Upper lobe of right lung (tissue), 1 donor: ENCODE data around the gene SURF6. TPM values are rescaled to one million over a fixed set of nuclear protein-coding genes. Genes with fewer than 3 reads are reported as not detected.
"Not testable (repeated sequence)": the region's sequence is repeated elsewhere in the genome, so short reads cannot be mapped to it uniquely, and the experiment has no call there.

Experiments used
- ATAC-seq: fragments of 200-7000 bp; cut with Tn5 transposase; one replicate; pipeline ENCODE4 v1.9.1; 2020; ENCODE audit warnings: mild to moderate bottlenecking, moderate library complexity
- DNase-seq: peaks from one replicate; pipeline ENCODE4 v3.0.0-alpha.2; 2020
- H3K27ac ChIP-seq: fragments of 200-600 bp; one replicate; pipeline ENCODE4 v1.8.0; 2022
- H3K27me3 ChIP-seq: fragments of 200-600 bp; one replicate; pipeline ENCODE4 v1.8.0; 2022; ENCODE audit warnings: mild to moderate bottlenecking
- H3K36me3 ChIP-seq: fragments of 200-600 bp; one replicate; pipeline ENCODE4 v1.8.0; 2022
- H3K4me1 ChIP-seq: fragments of 200-600 bp; one replicate; pipeline ENCODE4 v1.8.0; 2022
- H3K4me3 ChIP-seq: fragments of 200-600 bp; one replicate; pipeline ENCODE4 v1.8.0; 2022; ENCODE audit warnings: mild to moderate bottlenecking
- H3K9me3 ChIP-seq: fragments of 200-600 bp; one replicate; pipeline ENCODE4 v1.8.0; 2022
- intact Hi-C: fragments of 100-400 bp; cut with DNase I; formaldehyde crosslinking; loops from one replicate; pipeline ENCODE4 v1.11.0; 2022
- total RNA-seq: library from RNA; stranded (reverse); fragmentation: NEBNext Ultra II Directional; extraction: Animal tissue kit (Norgen Biotek cat#: 25700); gene quantifications from one replicate; pipeline ENCODE4 v1.2.1, GENCODE V29; 2021
- TF ChIP-seq, protein P1 (sequence below): fragments of 200-600 bp; IDR thresholded peaks from one replicate; pipeline ENCODE4 v1.8.0; 2022; ENCODE audit warnings: antibody characterized with exemption
- donor health status: DM: no; HTN: yes; CAD: no; lungs with severe emphysema.

SURF6 gene
- total RNA-seq, 1 donor from 2014 or later = 15.9 TPM

DNA sequence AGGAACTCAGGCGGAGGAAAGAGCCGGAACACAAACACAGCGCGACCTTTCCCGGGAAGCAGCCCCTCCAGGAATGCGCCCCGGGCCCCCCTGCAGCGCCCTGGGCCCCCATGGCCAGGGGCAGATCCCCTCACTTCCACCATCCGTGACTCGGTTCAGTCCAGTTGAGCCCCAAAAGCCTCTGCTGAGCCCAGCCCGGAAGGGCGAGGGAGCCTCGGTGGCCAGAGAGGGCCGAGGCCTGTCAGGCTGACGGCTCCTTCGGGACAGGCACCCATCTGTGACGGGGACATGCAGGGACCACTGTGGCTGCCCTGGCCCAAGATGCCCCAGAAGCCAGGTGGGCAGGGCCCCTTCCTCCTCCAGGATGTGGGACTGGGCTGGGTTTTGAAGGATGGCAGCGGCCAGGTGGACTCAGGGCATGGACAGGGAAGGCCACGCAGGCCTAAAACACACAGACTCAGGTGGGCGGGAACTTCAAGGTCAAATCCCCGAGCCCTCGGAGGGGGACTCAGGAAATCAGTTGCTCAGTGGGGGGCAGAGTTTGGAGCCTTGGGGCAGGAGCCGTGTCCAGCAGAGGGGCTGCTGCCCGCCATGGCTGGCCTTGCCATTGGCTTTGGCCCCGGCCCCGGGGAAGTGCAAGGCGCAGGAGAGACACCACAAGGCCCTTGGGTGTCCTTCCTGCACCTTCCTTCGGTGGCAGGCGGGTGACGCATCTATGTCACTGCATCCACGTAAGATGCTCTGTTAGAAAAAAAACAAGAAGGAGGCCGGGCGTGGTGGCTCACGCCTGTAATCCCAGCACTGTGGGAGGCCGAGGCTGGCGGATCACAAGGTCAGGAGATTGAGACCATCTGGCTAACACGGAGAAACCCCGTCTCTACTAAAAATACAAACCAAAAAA, 31.3 kb downstream of the SURF6 start:
- no peak for DNase-seq
- Histone ChIP-seq H3K4me1 (no peaks in the 10 kb centered on the region), H3K4me3 (no peak overlapping the region), H3K27ac (no peak overlapping the region), H3K27me3 (no peaks in the 10 kb centered on the region), H3K36me3 (no peaks in the 10 kb centered on the region), H3K9me3 (no peaks in the 10 kb centered on the region)
- no peak for ATAC-seq
- TF ChIP-seq, protein P1, sequence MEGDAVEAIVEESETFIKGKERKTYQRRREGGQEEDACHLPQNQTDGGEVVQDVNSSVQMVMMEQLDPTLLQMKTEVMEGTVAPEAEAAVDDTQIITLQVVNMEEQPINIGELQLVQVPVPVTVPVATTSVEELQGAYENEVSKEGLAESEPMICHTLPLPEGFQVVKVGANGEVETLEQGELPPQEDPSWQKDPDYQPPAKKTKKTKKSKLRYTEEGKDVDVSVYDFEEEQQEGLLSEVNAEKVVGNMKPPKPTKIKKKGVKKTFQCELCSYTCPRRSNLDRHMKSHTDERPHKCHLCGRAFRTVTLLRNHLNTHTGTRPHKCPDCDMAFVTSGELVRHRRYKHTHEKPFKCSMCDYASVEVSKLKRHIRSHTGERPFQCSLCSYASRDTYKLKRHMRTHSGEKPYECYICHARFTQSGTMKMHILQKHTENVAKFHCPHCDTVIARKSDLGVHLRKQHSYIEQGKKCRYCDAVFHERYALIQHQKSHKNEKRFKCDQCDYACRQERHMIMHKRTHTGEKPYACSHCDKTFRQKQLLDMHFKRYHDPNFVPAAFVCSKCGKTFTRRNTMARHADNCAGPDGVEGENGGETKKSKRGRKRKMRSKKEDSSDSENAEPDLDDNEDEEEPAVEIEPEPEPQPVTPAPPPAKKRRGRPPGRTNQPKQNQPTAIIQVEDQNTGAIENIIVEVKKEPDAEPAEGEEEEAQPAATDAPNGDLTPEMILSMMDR = no peak
- intact Hi-C loops = no loop called here

DNA sequence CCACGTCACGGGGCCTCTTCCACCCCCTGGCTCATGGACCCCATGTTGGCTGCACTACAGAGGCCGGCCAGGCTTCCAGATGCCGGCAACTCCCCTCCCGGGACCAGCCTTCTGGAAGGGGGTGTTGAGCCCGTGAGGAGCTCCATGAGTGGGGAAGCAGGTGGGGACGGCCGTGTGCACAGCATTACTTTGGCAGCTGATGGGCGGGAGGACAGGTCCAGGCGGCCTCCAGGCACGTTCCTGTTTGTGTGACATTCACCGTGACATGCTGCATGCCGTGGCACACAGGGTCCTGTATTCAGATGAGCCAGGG, 31.9 kb downstream of the SURF6 start:
- intact Hi-C loops = no loop called here
- ATAC-seq (no peak), DNase-seq (no peak)

DNA sequence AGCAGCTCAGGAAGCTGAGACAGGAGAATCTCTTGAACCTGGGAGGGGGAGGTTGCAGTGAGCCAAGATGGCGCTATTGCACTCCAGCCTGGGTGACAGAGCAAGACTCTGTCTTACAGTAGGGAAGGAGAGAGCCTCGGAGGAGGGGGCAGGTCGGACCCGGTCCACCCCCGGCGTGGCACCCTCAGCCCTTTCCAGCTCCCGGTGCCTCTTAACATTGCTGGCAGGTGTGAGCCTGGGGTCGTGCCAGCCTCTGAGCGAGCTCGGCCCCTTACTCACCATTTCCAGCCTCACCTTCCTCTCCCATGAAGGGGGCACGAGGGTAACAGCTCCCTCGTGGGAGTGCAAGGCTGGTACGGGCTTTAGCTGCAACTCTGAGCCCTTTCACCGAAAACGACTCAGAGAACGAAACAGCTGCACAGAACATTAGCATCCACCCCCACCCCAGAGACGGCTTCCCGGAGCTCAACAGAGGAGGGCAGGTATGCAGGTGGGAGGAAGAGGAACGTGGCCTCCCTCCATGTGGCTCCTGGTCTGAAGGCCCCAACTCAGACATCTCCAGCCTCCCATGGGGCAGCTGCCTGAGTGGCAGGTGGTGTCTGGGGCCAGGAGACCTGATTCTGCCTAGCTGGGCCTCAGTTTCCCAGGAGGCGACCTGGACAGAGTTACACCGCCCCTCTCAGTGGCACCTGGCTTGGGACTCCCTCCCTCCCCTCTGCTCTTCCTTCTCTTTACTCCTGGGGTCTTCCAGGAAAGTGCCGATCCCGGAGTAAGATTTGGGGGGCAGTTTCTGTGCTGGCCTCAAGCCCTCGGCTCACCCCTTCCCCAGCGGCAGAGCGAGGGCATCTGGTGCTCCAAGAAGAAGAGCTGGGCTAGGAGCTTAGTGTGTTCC, 32.5 kb downstream of the SURF6 start:
- ATAC-seq (no peak), DNase-seq (no peak)
- no peaks in the 10 kb centered on the region for H3K27me3 ChIP-seq
- no peak overlapping the region for H3K27ac ChIP-seq
- no peak overlapping the region for H3K4me3 ChIP-seq
- intact Hi-C loops = no loop called here
- no peaks in the 10 kb centered on the region for H3K36me3 ChIP-seq
- H3K4me1 ChIP-seq = no peaks in the 10 kb centered on the region
- H3K9me3 ChIP-seq = no peaks in the 10 kb centered on the region
- TF ChIP-seq, protein P1 = no peak

More for the DNA sequence above, 31.9 kb downstream of the SURF6 start:
- Histone ChIP-seq H3K27ac (no peak overlapping the region), H3K27me3 (no peaks in the 10 kb centered on the region), H3K36me3 (no peaks in the 10 kb centered on the region), H3K9me3 (no peaks in the 10 kb centered on the region), H3K4me1 (no peaks in the 10 kb centered on the region), H3K4me3 (no peak overlapping the region)
- TF ChIP-seq, protein P1 = no peak

DNA sequence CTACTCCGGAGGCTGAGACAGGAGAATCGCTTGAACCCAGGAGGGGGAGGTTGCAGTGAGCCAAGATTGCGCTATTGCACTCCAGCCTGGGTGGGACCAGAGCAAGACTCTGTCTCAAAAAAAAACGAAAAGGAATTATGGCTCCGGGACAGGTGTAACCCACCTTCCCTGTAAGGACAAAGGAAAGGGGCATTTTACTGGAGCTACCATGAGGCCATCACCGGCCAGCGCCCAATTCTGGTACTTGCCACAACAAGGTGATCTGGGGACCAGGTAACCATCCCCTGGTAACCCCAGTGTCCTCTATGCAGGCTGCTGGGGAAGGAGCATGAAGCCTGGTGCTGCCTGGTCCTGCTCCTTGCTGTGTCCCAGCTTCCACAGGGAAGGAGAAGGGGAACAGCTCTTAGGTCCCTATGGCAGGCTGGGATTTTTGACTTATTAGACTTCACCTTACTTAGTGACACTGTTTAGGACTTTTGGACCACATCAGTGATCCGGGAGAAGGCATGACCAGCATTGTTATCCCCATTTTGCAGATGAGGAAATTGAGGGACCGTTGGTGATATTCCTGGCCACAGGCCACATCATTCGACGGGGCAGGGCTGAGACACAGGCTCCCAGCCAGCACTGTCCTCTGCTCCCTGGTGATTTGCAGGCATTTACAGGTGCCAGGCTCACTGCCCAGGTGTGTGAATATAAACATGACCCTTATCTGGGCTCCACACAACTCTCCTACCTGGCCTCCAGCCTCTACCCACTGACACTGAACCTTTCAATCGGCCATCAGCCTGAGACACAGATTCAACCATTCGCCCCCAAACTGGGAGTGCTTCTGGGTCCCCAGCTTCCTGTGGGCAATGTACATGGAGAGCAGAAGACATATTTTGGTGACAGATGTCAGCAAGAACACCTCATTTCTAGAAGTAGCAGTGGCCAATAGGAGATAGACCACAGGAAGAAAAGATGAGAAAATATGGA, 34.4 kb downstream of the SURF6 start:
- Histone ChIP-seq H3K27ac (no peak overlapping the region), H3K27me3 (no peaks in the 10 kb centered on the region), H3K4me1 (no peaks in the 10 kb centered on the region), H3K36me3 (no peaks in the 10 kb centered on the region), H3K4me3 (no peak overlapping the region), H3K9me3 (no peaks in the 10 kb centered on the region)
- TF ChIP-seq, protein P1 = no peak
- intact Hi-C loops = no loop called here
- ATAC-seq (no peak), DNase-seq (no peak)

DNA sequence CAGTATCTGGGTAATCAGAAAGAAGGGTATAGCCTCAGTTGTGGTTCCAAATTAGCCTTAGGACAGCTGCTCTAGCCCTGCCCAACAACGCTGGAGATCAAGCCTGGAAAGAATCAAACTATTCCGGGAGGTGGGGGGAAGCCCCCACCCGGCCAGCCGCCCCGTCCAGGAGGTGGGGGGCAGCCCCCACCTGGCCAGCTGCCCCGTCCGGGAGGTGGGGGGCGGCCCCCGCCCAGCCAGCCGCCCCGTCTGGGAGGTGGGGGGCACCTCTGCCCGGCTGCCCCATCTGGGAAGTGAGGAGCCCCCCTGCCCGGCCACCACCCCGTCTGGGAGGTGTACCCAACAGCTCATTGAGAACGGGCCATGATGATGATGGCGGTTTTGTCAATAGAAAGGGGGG, 36.0 kb downstream of the SURF6 start:
- H3K36me3 ChIP-seq, intact Hi-C loops, H3K9me3 ChIP-seq, H3K27me3 ChIP-seq, ATAC-seq, H3K4me3 ChIP-seq, H3K27ac ChIP-seq, DNase-seq, H3K4me1 ChIP-seq: not testable (repeated sequence)
